Panc1 (cell line): ENCODE data around the gene SLC6A8.

ENCODE experiments used
- CTCF ChIP-seq: fragments of 450-650 bp; IDR thresholded peaks from 2 replicates; pipeline ENCODE4 v1.5.1; 2017; ENCODE audit warnings: mild to moderate bottlenecking
- POLR2AphosphoS5 ChIP-seq: IDR thresholded peaks from 2 replicates; pipeline ENCODE4 v1.6.1; 2012; ENCODE audit warnings: mild to moderate bottlenecking, low read depth, low read length, moderate library complexity
- SIN3A ChIP-seq: IDR thresholded peaks from 2 replicates; pipeline ENCODE4 v1.6.1; 2012; ENCODE audit warnings: low read depth, mild to moderate bottlenecking, low read length, moderate library complexity, borderline replicate concordance; ENCODE audit not compliant: insufficient read depth

DNA sequence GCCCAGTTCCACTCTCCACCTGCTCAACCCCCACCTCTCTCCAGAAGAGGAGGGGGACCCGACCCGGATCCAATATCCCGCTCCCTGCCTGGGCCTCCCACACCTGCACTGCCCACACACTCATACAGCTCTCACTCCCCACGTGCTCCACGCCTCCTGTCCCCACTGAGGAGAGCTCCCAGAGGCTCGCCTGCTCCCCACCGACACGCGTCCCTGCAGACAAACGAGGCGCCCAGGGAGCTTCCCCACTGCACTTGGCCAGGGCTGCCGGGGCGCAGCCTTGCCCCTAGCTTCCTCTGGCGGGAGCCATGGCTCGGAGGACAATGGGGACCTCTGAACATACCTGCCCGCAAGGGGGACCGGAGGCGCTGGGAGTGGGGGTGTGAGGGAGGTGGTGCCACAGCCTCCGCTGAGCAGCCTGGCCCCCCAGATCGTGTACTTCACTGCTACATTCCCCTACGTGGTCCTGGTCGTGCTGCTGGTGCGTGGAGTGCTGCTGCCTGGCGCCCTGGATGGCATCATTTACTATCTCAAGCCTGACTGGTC lies 5.0 kb downstream of the SLC6A8 start:
- TF ChIP-seq CTCF (no peak), POLR2AphosphoS5 (no peak), SIN3A (no peak)
